ENCODE measurements around the gene MORN1.

MORN1 gene

GRCh38 chr1:2306151-2306978 lies 85.0 kb downstream of the MORN1 start:
- H3K36me3 ChIP-seq (ENCODE audit: insufficient read depth, low read length): no peaks in the 10 kb centered on the region
- H3F3A ChIP-seq (ENCODE audit: insufficient read depth, low read length): no peaks in the 10 kb centered on the region
- H4K20me1 ChIP-seq (ENCODE audit: insufficient read depth, low read length): no peaks in the 10 kb centered on the region
- no peak overlapping the region for H2AFZ ChIP-seq (ENCODE audit: low read length)
- H3K9me3 ChIP-seq (ENCODE audit: low read length): no peaks in the 10 kb centered on the region
- H3K4me2 ChIP-seq (ENCODE audit: low read length): no peak overlapping the region
- H3K79me2 ChIP-seq (ENCODE audit: insufficient read depth, low read length): no peaks in the 10 kb centered on the region
- H3K4me1 ChIP-seq (ENCODE audit: insufficient read depth, low read length, severe bottlenecking): no peaks in the 10 kb centered on the region
- H3K9me2 ChIP-seq (ENCODE audit: low read depth, low read length): no peaks in the 10 kb centered on the region
- no peak for TF ChIP-seq EZH2 (IDR thresholded peaks at IDR 0.05; ENCODE audit: borderline replicate concordance, low read length)
- no peak for TF ChIP-seq CTCF (IDR thresholded peaks at IDR 0.05; ENCODE audit: low read length)
- H3K4me3 ChIP-seq (ENCODE audit: low read depth, low read length, poor library complexity, severe bottlenecking): no peak overlapping the region
- no peaks in the 10 kb centered on the region for H3K27me3 ChIP-seq (ENCODE audit: insufficient read depth, low read length)
- H3K27ac ChIP-seq (ENCODE audit: low read depth, low read length, poor library complexity, severe bottlenecking): no peak overlapping the region
- H3K9ac ChIP-seq (ENCODE audit: low read length): no peak overlapping the region

- H3K4me2 ChIP-seq (ENCODE audit: low read length): no peak overlapping the region
- H2AFZ ChIP-seq (ENCODE audit: low read length): no peak overlapping the region
- H3K9ac ChIP-seq (ENCODE audit: low read length): no peak overlapping the region
- no peaks in the 10 kb centered on the region for H3K9me3 ChIP-seq (ENCODE audit: low read length)
- no peaks in the 10 kb centered on the region for H3K9me2 ChIP-seq (ENCODE audit: low read depth, low read length)
- no peaks in the 10 kb centered on the region for H4K20me1 ChIP-seq (ENCODE audit: insufficient read depth, low read length)
- H3F3A ChIP-seq (ENCODE audit: insufficient read depth, low read length): no peaks in the 10 kb centered on the region
- H3K4me3 ChIP-seq (ENCODE audit: low read depth, low read length, poor library complexity, severe bottlenecking): no peak overlapping the region
- H3K4me1 ChIP-seq (ENCODE audit: insufficient read depth, low read length, severe bottlenecking): no peaks in the 10 kb centered on the region
- H3K27ac ChIP-seq (ENCODE audit: low read depth, low read length, poor library complexity, severe bottlenecking): no peak overlapping the region
- no peaks in the 10 kb centered on the region for H3K36me3 ChIP-seq (ENCODE audit: insufficient read depth, low read length)
- H3K79me2 ChIP-seq (ENCODE audit: insufficient read depth, low read length): no peaks in the 10 kb centered on the region
- TF ChIP-seq CTCF (IDR thresholded peaks at IDR 0.05; ENCODE audit: low read length): no peak
- TF ChIP-seq EZH2 (IDR thresholded peaks at IDR 0.05; ENCODE audit: borderline replicate concordance, low read length): no peak
- H3K27me3 ChIP-seq (ENCODE audit: insufficient read depth, low read length): no peaks in the 10 kb centered on the region
Measured at GRCh38 chr1:2304921-2305681, 86.3 kb downstream of the MORN1 start.

GRCh38 chr1:2304282-2304681 lies 87.1 kb downstream of the MORN1 start:
- H3K9me2 ChIP-seq (ENCODE audit: low read depth, low read length): no peaks in the 10 kb centered on the region
- no peaks in the 10 kb centered on the region for H3K4me1 ChIP-seq (ENCODE audit: insufficient read depth, low read length, severe bottlenecking)
- H3K9ac ChIP-seq (ENCODE audit: low read length): no peak overlapping the region
- no peak for TF ChIP-seq EZH2 (IDR thresholded peaks at IDR 0.05; ENCODE audit: borderline replicate concordance, low read length)
- no peak for TF ChIP-seq CTCF (IDR thresholded peaks at IDR 0.05; ENCODE audit: low read length)
- no peaks in the 10 kb centered on the region for H3K9me3 ChIP-seq (ENCODE audit: low read length)
- H3K79me2 ChIP-seq (ENCODE audit: insufficient read depth, low read length): no peaks in the 10 kb centered on the region
- H2AFZ ChIP-seq (ENCODE audit: low read length): no peak overlapping the region
- no peak overlapping the region for H3K4me3 ChIP-seq (ENCODE audit: low read depth, low read length, poor library complexity, severe bottlenecking)
- no peaks in the 10 kb centered on the region for H3K27me3 ChIP-seq (ENCODE audit: insufficient read depth, low read length)
- H3F3A ChIP-seq (ENCODE audit: insufficient read depth, low read length): no peaks in the 10 kb centered on the region
- no peak overlapping the region for H3K4me2 ChIP-seq (ENCODE audit: low read length)
- no peaks in the 10 kb centered on the region for H3K36me3 ChIP-seq (ENCODE audit: insufficient read depth, low read length)
- no peak overlapping the region for H3K27ac ChIP-seq (ENCODE audit: low read depth, low read length, poor library complexity, severe bottlenecking)
- H4K20me1 ChIP-seq (ENCODE audit: insufficient read depth, low read length): no peaks in the 10 kb centered on the region

Data from OCI-LY1 (cell line).